Effector memory CD4-positive, alpha-beta T cell (primary cell): ENCODE results near the gene ZDHHC17.

Experiments used
- DNase-seq, 3 donors: peaks; one replicate each; pipeline ENCODE4 v3.0.0-alpha.2; 2020
- H3K27ac ChIP-seq: 2 replicates; pipeline ENCODE4 v1.7.0; 2013; ENCODE audit warnings: mild to moderate bottlenecking, low read length, moderate library complexity; ENCODE audit not compliant: insufficient read depth, poor library complexity, severe bottlenecking
- H3K27me3 ChIP-seq: replicated peaks from 2 replicates; pipeline ENCODE4 v1.7.0; 2013; ENCODE audit warnings: mild to moderate bottlenecking, low read length; ENCODE audit not compliant: insufficient read depth, control insufficient read depth, poor library complexity, severe bottlenecking
- H3K36me3 ChIP-seq: 2 replicates; pipeline ENCODE4 v1.7.0; 2013; ENCODE audit warnings: mild to moderate bottlenecking, low read length, moderate library complexity; ENCODE audit not compliant: control insufficient read depth, insufficient read depth
- H3K4me1 ChIP-seq: 2 replicates; pipeline ENCODE4 v1.7.0; 2013; ENCODE audit warnings: low read length, mild to moderate bottlenecking; ENCODE audit not compliant: control insufficient read depth, insufficient read depth, poor library complexity, severe bottlenecking
- H3K4me3 ChIP-seq: 2 replicates; pipeline ENCODE4 v1.7.0; 2013; ENCODE audit warnings: low read length, low read depth, mild to moderate bottlenecking; ENCODE audit not compliant: insufficient read depth, poor library complexity, severe bottlenecking
- H3K9me3 ChIP-seq: 2 replicates; pipeline ENCODE4 v1.7.0; 2013; ENCODE audit warnings: mild to moderate bottlenecking, low read length, moderate library complexity; ENCODE audit not compliant: control insufficient read depth

Gene ZDHHC17

GRCh38 chr12:76810671-76811419, 46.9 kb downstream of the ZDHHC17 start:
- DNase-seq = no peak
- Histone ChIP-seq H3K4me1 (no peaks in the 10 kb centered on the region), H3K36me3 (peaks cover 42% of the 10 kb centered on the region), H3K9me3 (no peaks in the 10 kb centered on the region), H3K27ac (no peak overlapping the region), H3K4me3 (no peak overlapping the region), H3K27me3 (no peaks in the 10 kb centered on the region)

GRCh38 chr12:76811976-76812375, 48.1 kb downstream of the ZDHHC17 start:
- Histone ChIP-seq H3K4me1 (no peaks in the 10 kb centered on the region), H3K27ac (no peak overlapping the region), H3K9me3 (no peaks in the 10 kb centered on the region), H3K27me3 (no peaks in the 10 kb centered on the region), H3K36me3 (peaks cover 37% of the 10 kb centered on the region), H3K4me3 (no peak overlapping the region)
- no peak for DNase-seq

GRCh38 chr12:76813265-76813664, 49.4 kb downstream of the ZDHHC17 start:
- no peak for DNase-seq
- H3K36me3 ChIP-seq = peaks cover 29% of the 10 kb centered on the region
- H3K27ac ChIP-seq = no peak overlapping the region

GRCh38 chr12:76813972-76814371, 50.1 kb downstream of the ZDHHC17 start:
- Histone ChIP-seq H3K27ac (no peak overlapping the region), H3K36me3 (peaks cover 26% of the 10 kb centered on the region), H3K4me3 (no peak overlapping the region), H3K27me3 (no peaks in the 10 kb centered on the region), H3K9me3 (no peaks in the 10 kb centered on the region), H3K4me1 (no peaks in the 10 kb centered on the region)
- DNase-seq = no peak

More at GRCh38 chr12:76813265-76813664, 49.4 kb downstream of the ZDHHC17 start:
- Histone ChIP-seq H3K27me3 (no peaks in the 10 kb centered on the region), H3K4me3 (no peak overlapping the region), H3K4me1 (no peaks in the 10 kb centered on the region), H3K9me3 (no peaks in the 10 kb centered on the region)

GRCh38 chr12:76820888-76821482, 57.1 kb downstream of the ZDHHC17 start:
- no peaks in the 10 kb centered on the region for H3K4me1 ChIP-seq
- no peaks in the 10 kb centered on the region for H3K27me3 ChIP-seq
- no peak for DNase-seq
- peaks cover 20% of the 10 kb centered on the region for H3K36me3 ChIP-seq
- no peak overlapping the region for H3K27ac ChIP-seq
- H3K9me3 ChIP-seq = no peaks in the 10 kb centered on the region
- no peak overlapping the region for H3K4me3 ChIP-seq

- Histone ChIP-seq H3K9me3 (no peaks in the 10 kb centered on the region), H3K27ac (no peak overlapping the region), H3K27me3 (no peaks in the 10 kb centered on the region), H3K4me1 (no peaks in the 10 kb centered on the region), H3K36me3 (peaks cover 37% of the 10 kb centered on the region), H3K4me3 (no peak overlapping the region)
- no peak for DNase-seq
These were observed 66.5 kb downstream of the ZDHHC17 start for GRCh38 chr12:76830436-76830835.

GRCh38 chr12:76836633-76837032, 72.7 kb downstream of the ZDHHC17 start:
- no peak overlapping the region for H3K27ac ChIP-seq
- no peaks in the 10 kb centered on the region for H3K4me1 ChIP-seq
- no peaks in the 10 kb centered on the region for H3K9me3 ChIP-seq
- no peak for DNase-seq
- H3K4me3 ChIP-seq = no peak overlapping the region
- no peaks in the 10 kb centered on the region for H3K27me3 ChIP-seq
- H3K36me3 ChIP-seq = peaks cover 13% of the 10 kb centered on the region

GRCh38 chr12:76847260-76847659, 83.3 kb downstream of the ZDHHC17 start:
- Histone ChIP-seq H3K27ac (no peak overlapping the region), H3K4me1 (no peaks in the 10 kb centered on the region), H3K36me3 (peaks cover 30% of the 10 kb centered on the region), H3K27me3 (no peaks in the 10 kb centered on the region), H3K4me3 (no peak overlapping the region), H3K9me3 (no peaks in the 10 kb centered on the region)
- no peak for DNase-seq

- Histone ChIP-seq H3K4me1 (no peaks in the 10 kb centered on the region), H3K36me3 (peaks cover 30% of the 10 kb centered on the region), H3K27ac (no peak overlapping the region), H3K9me3 (no peaks in the 10 kb centered on the region), H3K27me3 (no peaks in the 10 kb centered on the region), H3K4me3 (no peak overlapping the region)
- no peak for DNase-seq
These were observed 84.2 kb downstream of the ZDHHC17 start for GRCh38 chr12:76848132-76848531.

GRCh38 chr12:76852106-76852505, 88.2 kb downstream of the ZDHHC17 start:
- no peaks in the 10 kb centered on the region for H3K27me3 ChIP-seq
- H3K9me3 ChIP-seq = no peaks in the 10 kb centered on the region
- no peaks in the 10 kb centered on the region for H3K4me1 ChIP-seq
- peaks cover 23% of the 10 kb centered on the region for H3K36me3 ChIP-seq
- DNase-seq = no peak
- no peak overlapping the region for H3K27ac ChIP-seq
- H3K4me3 ChIP-seq = no peak overlapping the region
